HG03442 (cell line): ENCODE measurements around the gene NELFCD.
"Not testable (repeated sequence)": the region's sequence is repeated elsewhere in the genome, so short reads cannot be mapped to it uniquely, and the experiment has no call there.

Experiments
- ATAC-seq: cut with Tn5 transposase; IDR thresholded peaks from one replicate; pipeline ENCODE4 v1.9.1; 2021; ENCODE audit warnings: mild to moderate bottlenecking, moderate library complexity; ENCODE audit not compliant: unreplicated experiment

NELFCD gene

DNA sequence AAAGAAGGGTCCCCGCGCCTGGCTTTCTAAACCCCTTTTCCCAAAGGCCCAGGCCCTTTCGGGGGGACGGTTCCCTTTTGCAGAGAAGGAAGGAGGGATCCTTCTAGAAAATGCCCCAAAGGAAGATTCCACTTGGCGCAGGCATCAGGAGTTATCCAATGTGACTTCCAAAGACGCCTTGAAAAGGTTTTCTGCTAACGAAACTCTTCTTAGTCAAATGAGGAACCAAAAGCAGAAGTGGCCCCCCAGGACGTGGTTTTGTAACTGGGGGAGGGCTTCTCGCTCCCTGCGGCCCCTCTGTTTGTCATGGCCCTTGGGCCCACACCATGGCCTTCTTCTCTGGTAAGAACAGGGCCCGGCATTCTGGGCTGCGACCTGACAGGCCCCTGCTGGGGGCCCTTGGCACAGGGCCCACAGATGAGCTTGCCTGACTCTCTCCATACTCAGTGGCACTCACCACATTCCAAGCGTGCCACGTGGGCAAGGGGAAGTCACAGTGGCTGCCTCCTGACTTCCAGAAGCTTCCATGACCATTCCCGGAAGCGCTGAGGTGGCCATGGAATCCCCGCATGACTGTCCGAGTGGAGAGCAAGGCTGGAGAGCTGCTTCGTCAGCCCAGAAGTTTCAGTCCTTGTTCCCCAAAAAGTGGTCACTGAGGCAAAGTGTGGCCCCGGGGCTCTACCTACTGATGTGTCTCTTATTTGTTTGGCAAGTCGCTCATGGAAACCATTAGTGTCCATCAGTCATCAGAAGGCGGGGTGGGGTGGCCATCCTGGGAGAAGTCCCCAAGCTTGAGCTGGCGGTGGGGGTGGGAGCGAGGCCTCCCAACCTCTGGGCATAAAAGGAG, 26.8 kb downstream of the NELFCD start:
- ATAC-seq = peak; percentile 28

DNA sequence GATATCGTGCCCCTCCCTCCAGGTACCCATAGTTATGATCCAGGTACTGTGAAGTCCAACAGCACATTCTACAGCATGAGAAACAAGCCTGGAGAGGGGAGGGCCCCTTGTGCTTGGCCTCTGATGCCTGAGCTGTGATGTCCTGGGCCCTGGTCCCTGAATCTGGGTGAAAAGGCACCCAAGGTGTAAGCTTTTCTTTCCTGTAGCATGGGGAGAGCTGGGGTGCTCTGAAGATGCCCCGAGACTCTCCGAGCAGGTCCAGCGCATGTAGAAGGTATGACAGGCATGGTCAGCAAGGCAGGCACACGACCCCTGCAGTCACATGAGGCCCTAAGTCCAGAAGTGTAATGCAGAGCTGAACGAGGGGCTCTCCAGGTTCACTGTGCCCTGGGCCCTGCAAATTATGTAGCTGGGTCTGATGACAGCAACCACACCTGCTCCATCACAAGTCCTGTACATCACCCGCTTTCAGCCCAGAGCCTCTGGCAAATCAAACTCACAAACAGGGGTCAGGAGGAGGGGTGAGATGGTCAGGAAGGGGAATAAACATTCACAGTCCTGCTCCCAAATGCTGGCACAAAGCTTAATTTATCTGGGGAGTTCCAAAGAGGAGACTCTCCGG, 27.8 kb downstream of the NELFCD start:
- ATAC-seq = no peak

DNA sequence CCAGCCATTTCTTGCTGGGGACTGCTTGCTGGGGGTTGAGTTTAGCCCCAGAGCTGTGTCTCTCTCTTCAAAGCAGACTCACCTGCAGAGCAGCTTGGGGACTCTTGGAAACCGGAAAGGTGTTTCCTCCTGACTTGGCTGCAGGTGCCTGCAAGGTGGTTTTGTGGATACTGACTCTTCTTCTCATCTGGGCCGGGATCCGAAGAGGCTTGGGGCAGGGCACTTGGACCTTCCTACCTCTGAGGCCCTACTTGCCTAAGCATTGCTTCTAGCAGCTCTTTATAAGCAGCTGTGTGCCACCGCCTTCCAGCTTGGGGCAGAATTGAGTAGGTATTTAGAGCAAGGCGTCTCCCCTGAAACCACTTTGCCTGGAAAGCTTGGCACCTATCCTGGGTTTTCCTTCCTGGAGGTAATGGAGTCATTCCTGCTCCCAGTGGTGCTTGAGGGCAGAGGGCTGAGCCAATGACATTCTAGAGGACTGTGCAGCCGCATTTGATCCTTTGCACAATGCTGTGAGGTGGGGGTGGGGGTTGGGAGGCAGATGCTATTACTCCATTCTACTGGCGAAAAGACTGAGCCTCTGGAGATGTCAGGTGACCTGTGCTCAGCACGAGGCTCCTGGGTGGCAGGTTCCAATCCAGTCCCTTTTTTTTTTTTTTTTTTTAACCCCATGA, 29.4 kb downstream of the NELFCD start:
- no peak for ATAC-seq

DNA sequence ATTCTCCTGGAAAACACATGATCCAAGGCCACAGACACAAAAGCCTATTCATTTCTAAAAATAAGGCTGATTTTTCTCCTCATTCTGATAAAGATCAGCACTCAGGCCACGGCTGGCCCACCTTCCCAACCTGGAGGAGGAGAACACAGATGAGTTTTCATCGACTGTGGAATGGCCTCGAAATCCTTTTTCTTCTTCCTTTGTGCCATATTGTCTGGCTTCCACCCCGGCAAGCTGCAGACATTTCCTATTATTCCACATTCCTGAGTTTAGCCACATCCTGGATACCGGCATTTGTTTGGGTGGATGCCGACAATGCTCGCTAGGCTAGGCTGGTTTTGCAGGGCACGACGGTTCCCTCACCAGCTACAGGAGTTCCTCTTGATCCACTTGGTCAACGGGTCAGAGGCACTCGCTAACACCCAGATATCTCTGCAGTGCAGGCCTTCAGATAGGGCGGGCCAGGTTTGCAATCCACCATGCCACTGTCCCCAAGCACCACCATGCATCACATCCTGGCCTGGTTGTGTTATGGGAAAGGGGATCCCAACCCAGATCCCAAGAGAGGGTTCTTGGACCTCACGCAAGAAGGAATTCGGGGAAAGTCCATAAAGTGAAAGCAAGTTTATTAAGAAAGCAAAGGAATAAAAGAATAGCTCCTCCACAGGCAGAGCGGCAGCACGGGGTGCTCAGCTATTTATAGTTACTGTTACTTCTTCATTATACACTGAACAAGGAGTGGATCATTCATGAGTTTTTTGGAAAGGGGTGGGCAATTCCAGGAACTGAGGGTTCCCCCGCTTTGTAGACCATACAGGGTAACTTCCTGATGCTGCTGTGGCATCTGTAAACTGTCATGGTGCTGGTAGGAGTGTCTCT, 30.2 kb downstream of the NELFCD start:
- ATAC-seq = no peak

DNA sequence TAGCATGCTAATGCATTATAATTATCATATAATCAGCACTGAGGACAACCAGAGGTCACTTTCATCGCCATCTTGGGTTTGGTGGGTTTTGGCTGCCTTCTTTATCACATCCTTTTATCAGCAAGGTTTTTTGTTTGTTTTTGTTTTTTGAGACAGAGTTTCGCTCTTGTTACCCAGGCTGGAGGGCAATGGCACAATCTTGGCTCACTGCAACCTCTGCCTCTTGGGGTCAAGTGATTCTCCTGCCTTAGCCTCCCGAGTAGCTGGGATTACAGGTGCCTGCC, 30.8 kb downstream of the NELFCD start:
- ATAC-seq = not testable (repeated sequence)

DNA sequence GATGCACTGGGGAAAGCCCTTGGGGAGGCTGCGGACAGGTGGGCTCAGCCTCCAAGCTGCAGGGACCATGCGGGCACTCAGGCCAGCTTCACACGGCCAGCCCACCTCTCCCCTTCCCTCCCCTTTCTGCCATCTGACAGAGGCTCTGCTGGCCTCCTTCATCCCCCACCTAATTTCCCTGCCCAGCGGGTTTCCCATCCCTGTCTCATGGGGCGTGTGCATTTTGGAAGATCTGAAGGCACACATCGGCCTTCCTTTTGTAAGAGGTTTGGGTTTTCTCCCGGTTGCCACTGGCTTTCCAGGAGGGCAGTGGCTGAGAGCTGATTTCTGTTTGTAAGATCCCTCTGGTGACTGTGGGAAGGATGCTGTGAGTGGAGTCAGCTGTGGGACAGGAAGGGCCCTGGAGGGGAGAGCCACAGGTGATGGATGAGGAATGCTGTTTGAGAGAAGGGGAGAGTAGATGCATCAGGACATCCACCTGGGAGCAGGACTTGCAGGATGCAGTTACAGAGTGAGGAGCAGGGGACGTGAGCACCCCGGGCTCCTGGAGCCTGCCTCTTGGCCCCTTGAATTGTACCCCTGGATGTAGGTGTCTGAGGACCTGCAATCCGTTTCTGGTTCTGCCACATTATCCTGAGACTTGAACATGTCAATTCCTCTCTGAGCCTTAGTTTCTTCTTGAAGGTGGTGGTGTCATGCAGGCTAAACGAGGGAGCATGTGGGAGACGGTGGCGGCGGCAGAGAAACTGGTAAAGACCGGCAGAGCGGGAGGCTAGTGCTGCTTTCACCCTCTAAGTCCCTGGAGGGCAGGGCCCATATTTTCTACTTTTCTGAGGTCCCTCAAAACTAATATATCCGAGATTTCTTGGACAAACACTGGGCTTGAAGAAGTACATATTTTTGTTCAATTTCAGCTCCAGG, 32.2 kb downstream of the NELFCD start:
- ATAC-seq = no peak

DNA sequence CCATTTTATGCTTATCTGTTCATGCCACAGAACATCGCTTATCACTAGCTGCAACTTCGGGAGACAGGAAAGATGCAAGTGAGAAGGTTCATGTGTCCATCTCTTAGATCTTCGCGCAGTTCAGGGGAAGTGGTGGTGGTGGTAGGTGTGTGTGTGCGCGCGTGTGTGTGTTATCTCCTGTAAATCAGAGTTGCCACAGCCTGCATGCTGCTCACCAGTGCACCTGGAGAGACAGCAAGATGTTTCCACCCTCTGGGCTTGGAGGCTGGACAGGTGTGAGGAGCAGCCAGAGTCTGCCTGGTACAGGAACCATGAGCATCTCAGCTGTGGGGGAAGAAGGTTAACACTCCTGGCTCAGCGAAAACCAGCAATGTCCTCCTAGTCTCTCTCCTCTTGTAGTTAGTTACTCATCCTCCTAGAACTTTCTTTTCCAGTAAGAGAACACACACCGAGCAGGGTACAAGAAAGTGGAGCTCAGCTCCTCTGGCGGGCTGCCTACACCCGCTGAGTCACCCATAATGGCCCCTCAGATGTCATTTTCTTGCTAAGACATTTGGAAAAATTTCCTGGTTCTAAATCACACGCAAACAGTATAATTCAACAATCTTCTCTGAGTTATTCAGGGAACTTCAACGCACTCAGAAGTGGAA, 33.0 kb downstream of the NELFCD start:
- no peak for ATAC-seq

DNA sequence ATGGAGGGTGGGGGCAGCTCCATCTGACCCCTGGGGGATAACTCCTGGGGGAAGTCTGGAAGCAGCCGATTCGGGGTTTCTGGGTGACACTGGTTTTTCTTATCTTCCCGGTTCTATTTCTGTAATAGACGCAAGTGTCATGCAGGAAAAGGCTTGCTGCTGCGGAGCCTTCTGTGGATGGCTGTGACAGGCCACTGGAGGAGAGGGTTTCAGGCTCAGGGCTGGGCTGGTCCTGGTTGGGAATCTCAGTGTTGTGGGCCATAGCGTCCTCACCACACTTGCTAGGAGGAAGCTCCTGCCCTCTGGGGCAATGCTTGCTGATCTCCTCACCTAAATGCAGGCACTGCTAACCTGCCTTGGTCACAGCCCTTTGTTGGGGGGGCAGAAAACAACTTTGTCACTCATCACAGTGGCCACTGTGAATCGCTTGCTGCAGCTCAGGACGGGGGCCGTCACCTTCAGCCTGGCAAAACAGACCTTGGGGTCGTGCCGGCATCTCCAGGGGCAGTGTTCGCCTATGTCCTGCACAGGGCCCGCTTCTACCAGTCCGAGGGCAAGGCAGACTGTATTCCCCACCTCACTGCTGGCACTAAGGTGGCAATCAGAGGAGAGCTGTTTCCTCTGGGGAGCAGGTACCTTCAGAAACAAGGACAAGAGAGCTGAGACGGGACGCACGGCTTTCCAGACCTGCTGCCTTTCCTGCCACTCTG, 33.8 kb downstream of the NELFCD start:
- ATAC-seq = no peak

DNA sequence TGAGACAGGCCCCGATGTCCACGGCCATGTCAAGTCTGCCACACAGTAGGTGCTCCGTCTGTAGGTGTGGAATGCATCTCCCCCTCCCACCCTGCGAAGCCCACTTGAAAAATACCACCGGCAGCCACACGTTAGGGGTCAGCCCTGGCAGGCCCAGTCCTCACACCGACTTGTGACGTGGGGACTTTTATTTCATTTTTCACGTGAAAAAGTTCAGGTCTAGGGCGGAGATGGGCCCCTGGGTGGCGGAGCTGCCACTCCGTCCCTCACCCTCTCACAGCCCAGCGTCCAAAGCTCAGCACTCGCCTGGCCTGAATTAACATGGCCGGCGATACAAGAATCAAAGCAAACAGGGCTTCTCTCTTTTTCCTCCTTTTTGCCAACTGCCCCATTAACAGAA, 34.4 kb downstream of the NELFCD start:
- no peak for ATAC-seq

DNA sequence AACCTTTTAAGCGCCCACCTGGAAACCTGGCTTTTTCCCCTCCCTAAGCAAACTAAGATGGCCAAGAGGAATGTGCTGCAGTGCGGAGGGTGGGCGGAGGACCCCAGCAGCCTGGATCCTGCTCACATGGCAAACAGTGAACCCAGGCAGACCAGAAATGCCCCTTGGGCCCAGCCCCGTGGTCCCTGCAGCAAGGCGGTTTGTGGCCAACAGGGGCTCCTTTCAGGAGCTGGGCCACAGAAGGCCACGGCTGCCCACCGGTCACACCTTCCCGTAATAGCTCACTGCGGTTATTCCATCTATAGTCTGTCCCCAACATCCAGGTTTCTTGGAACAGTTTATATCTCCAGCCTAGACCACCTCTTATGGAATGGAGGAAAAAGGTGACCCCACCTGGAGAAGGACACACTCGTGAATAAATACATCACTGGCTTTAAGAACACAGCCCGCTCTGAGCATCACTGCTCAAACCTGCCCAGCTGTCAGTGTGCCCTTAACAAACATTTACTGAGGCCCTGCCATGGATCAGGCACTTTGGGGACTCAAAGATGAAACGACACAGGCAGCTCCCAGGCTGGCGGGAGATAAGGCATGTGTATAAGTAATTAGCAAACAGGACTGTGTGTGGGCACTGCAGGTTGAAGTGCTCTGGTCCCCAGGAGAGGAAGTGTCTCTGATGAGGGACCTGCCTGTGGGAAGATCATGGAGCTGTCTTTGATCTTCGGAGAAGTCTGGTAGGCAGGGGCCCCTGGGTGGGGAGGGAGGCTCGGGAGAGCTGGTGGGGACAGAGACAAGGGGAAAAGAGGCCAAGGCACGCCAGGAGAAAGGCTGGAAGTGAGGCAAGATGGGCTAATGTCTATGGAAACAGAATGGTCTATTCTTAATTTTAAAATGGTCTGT, 35.0 kb downstream of the NELFCD start:
- no peak for ATAC-seq

DNA sequence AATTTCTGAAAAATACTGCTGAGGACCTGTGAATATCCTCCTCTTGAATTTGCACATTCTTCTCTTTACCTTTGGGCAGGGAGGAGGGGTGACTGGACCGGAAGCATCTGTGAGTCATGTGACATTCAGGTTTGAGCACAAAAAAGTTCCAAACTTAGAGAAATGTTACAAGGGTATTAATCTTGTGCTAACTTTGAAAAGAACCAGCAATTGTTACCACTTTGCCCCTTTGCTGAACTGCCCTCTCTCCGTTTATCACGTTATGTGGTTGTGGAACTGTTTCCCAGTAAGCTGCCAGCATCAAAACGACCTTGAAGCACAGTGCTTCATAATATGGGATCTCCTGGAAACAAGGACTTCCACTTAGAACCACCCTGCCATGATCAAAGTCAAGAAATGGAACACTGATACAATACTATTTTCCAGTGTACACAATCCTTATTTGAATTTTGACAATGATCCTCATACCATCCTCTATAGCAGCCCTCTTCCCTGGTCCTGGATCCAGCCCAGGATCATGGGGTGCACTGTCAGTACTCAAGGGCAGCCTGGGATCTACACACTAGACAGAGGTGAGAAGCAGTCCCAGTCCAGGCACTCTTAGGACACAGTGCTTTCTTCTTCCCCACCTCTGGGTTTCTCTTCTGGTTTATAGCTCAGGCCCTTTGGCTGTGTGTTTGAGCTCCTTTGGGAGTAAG, 35.9 kb downstream of the NELFCD start:
- no peak for ATAC-seq

DNA sequence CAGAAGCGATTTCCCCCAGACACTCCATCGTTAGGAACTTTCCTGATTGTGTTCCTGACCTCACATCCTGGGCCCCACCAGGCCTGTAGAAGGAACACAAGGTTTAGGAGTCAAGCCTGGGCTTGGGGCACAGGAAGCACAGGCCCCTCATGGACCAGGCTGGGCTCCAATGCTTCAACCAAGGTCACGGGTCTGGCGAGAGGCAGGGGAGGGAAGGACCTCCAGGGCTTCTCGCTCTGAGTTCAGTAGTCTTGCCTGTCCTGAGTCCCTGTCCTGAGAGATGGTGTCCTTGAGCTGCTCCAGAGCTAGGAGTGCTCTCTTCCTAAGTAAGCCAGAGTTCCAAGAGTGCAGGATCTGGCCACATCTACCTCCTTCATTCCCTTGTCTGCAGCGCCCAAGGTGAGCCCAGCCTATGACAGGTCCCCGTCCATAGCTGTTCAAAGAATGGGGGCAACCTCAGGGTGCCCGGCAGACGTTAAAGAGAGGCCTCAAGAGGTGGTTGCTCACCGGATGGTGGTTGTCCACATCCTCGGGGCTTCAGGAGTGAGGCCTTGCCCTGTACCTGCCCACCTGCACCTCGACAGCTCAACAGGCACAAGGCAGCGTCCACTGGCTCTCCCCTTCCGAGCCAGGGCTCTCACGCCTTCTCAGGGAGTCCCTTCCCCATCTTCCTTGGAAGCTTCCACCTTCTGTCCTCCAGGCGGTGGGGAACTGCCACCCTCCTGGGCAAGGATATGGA, 36.6 kb downstream of the NELFCD start:
- ATAC-seq = no peak

DNA sequence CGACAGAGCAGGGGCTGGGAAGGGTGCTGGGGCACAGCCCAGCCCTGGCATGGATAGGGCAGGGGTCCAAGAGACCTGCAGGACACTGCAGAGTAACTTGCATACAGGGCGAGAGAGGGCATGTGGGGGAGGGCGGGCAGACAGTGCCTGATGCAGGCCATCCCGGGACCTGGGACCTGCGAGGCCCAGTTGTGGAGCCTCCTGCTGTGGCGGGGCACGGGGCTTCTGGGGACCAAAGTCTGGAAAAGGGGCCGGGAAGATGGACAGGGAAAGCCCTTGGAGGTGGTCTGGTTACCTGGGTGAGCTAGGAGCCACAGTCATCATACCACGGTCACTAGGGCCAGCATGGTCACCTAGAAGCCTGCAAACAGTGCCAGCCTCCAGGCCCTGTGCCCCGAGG, 37.8 kb downstream of the NELFCD start:
- ATAC-seq = no peak

DNA sequence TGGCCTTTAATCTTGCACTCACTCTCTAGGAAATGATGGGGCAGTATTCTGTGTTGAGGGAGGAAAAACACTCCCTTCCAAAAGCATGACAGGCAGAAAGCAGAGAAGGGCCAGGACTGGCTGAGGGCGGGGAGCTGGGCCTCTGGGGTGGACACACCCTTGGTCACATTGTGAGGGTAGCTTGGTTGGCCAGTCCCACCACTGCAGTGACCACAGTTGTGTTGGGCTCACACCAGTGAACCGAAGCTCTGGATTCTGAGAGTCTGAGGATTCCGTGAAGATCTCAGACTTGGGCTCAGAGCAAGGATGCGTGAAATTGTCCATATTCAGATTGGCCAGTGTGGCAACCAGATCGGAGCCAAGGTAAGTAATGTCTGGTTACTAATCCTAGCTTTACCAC, 38.2 kb downstream of the NELFCD start, which contains the start of gene TUBB1:
Gene TUBB1 (plus strand): TSS at position 213 of the 400 bp plus-strand sequence. CDS start 94 bp downstream, at position 307.
- no peak for ATAC-seq

DNA sequence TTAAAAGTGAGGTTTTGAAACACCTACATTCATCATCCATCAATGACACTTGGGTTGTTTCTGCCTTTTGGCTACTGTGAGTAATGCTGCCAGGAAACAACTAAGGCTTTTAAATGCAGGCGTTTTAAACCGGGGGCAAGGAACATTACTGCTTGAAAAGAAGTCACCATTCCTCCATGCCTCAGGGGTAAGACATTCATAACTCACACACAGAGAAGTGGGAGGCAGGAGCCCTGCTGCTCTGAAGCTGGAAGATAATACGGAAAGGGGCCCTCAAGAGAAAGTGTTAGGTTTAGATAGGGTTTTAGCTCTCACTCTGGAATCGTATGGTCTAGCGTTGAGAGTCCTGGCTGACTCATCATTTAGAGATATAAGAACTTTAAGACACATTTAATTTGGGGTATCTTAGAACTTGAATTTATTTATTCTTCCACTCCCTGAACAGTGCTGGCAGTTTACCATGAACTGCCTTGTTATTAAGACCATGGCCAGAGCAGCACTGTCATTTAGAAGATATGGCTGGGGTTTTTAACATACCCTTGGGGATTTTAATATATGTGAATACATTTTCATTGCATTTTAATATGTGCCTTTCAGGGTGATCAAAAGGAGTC, 40.0 kb downstream of the NELFCD start:
- ATAC-seq = no peak

DNA sequence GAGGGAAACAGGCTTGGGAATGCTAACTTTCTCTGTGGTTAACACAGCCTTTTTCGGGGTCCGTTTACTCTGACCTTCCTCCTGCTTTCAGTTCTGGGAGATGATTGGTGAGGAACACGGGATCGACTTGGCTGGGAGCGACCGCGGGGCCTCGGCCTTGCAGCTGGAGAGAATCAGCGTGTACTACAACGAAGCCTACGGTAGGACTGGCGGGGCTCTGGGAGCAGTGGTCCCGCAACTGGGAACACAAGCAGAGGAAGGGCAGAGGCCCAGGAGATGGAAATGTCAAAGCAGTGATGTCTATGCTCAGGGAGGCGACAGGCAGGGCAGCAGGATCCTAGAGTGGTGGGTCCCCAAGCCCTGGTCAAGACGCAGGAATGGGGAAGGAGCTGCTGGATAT, 41.7 kb downstream of the NELFCD start:
- ATAC-seq = no peak
